HepG2 (cell line): ENCODE results near the gene E2F1. TPM values are rescaled to one million over a fixed set of nuclear protein-coding genes. Genes with fewer than 3 reads are reported as not detected.
A peak's percentile ranks its signal among the peaks of the same experiment; 100 is the strongest.

Experiments used
- ATAC-seq: fragments of 200-7000 bp; cut with Tn5 transposase; 3 replicates; pipeline ENCODE4 v1.9.1; 2020; ENCODE audit warnings: mild to moderate bottlenecking, moderate library complexity
- BruUV-seq: library from RNA; stranded (reverse); fragments of 400-500 nt; replicated peaks from 2 replicates; lab custom pipeline; 2021; lab: Mats Ljungman, UMichigan
- CTCF ChIA-PET: fragments of 300-600 bp; formaldehyde crosslinking; extraction: SDS; loops from one replicate; lab custom pipeline; 2021; ENCODE audit warnings: low total read pairs, inconsistent platforms, low intra/inter-chr PET ratio; lab: Yijun Ruan, JAX
- POLR2A ChIA-PET: fragments of 350-600 bp; sonication (Branson Sonifier 250); formaldehyde crosslinking; loops from one replicate; lab custom pipeline; 2020; ENCODE audit warnings: antibody characterized with exemption, inconsistent platforms; lab: Yijun Ruan, JAX
- DNase-seq: peaks from one replicate; pipeline ENCODE4 v3.0.0-alpha.2; 2015; ENCODE audit warnings: low spot score
- FAIRE-seq: peaks from 3 replicates; lab custom pipeline; 2011; peaks lifted over from hg19 to GRCh38; lab: Jason Lieb, UNC
- H2AFZ ChIP-seq: one replicate; pipeline ENCODE4 v1.6.1; 2011; ENCODE audit warnings: low read length, inconsistent platforms
- H3K27ac ChIP-seq: fragments of 300-600 bp; 3 replicates; pipeline ENCODE4 v1.8.0; 2011; ENCODE audit warnings: mixed run types, mild to moderate bottlenecking, mixed read lengths, low read length, inconsistent platforms; ENCODE audit not compliant: insufficient read depth; ENCODE audit errors: extremely low read length
- H3K27me3 ChIP-seq, 2 experiments: fragments of 200-600 bp in 1 of 2; 2 replicates in 1 of 2; 3 replicates in 1 of 2; pipeline versions ENCODE4 v1.6.0 to v1.8.0; 2011; ENCODE audit warnings: low read length in 2 of 2, mild to moderate bottlenecking in 2 of 2, moderate library complexity in 2 of 2, inconsistent platforms in 1 of 2; ENCODE audit not compliant: insufficient read depth in 2 of 2, control insufficient read depth in 1 of 2
- H3K36me3 ChIP-seq, 2 experiments: fragments of 200-600 bp in 1 of 2; replicated peaks in 1 of 2; 2 replicates in 1 of 2; 3 replicates in 1 of 2; pipeline versions ENCODE4 v1.5.1 to v1.8.0; 2011; ENCODE audit warnings: low read length in 2 of 2, inconsistent platforms in 1 of 2; ENCODE audit not compliant: insufficient read depth in 2 of 2, control insufficient read depth in 1 of 2
- H3K4me1 ChIP-seq: 2 replicates; pipeline ENCODE4 v1.5.1; 2012; ENCODE audit warnings: low read length, inconsistent platforms; ENCODE audit not compliant: insufficient read depth
- H3K4me2 ChIP-seq: 2 replicates; pipeline ENCODE4 v1.6.0; 2011; ENCODE audit warnings: low read depth, low read length, inconsistent platforms
- H3K4me3 ChIP-seq, 3 experiments: fragments of 200-600 bp in 1 of 3; sonication (generic), shearing (Covaris generic) in 1 of 3; replicated peaks in 1 of 3; 2 replicates each; pipeline ENCODE4 v1.5.1; 2011 to 2016; ENCODE audit warnings: low read length in 3 of 3, inconsistent platforms in 2 of 3, low read depth in 2 of 3, mild to moderate bottlenecking in 2 of 3, control low read depth in 1 of 3, mixed read lengths in 1 of 3; ENCODE audit not compliant: insufficient read depth in 1 of 3
- H3K79me2 ChIP-seq: one replicate; pipeline ENCODE4 v1.6.1; 2011; ENCODE audit warnings: low read length, inconsistent platforms; ENCODE audit not compliant: insufficient read depth
- H3K9ac ChIP-seq: 2 replicates; pipeline ENCODE4 v1.6.0; 2011; ENCODE audit warnings: mild to moderate bottlenecking, low read depth, low read length, inconsistent platforms; ENCODE audit not compliant: insufficient read depth
- H3K9me3 ChIP-seq: 2 replicates; pipeline ENCODE4 v1.5.1; 2012; ENCODE audit warnings: mild to moderate bottlenecking, low read length
- H4K20me1 ChIP-seq: 2 replicates; pipeline ENCODE4 v1.6.0; 2011; ENCODE audit warnings: inconsistent platforms, mild to moderate bottlenecking, low read length, moderate library complexity; ENCODE audit not compliant: insufficient read depth
- EP300 ChIP-seq, 3 experiments: sonication (generic) in 1 of 3; formaldehyde crosslinking in 1 of 3; IDR thresholded peaks; 2 replicates each; pipeline versions ENCODE4 v1.5.1 to v1.6.1; 2011 to 2020; ENCODE audit warnings: low read depth in 2 of 3, low read length in 2 of 3, borderline replicate concordance in 1 of 3, improper control_type of control experiment in 1 of 3, mild to moderate bottlenecking in 1 of 3, missing genetic modification reagents in 1 of 3, moderate library complexity in 1 of 3
- MIER2 ChIP-seq: IDR thresholded peaks from 2 replicates; pipeline ENCODE4 v1.6.1; 2016; ENCODE audit warnings: missing biosample characterization, missing genetic modification reagents
- PBX2 ChIP-seq: IDR thresholded peaks from 2 replicates; pipeline ENCODE4 v1.6.1; 2016; ENCODE audit warnings: control low read depth
- SIX1 ChIP-seq: sonication (generic); formaldehyde crosslinking; IDR thresholded peaks from 2 replicates; pipeline ENCODE4 v1.4.0; 2020; ENCODE audit warnings: missing genetic modification reagents, borderline replicate concordance
- ZIK1 ChIP-seq: sonication (generic); formaldehyde crosslinking; IDR thresholded peaks from 2 replicates; pipeline ENCODE4 v1.5.0; 2020; ENCODE audit warnings: mild to moderate bottlenecking, low read depth, missing genetic modification reagents, borderline replicate concordance
- ZNF646 ChIP-seq: sonication (generic); formaldehyde crosslinking; IDR thresholded peaks from 2 replicates; pipeline ENCODE4 v1.9.0; 2021; ENCODE audit warnings: mild to moderate bottlenecking, missing genetic modification reagents
- WGBS: methylation state at CpG from one replicate; pipeline ENCODE4 v1.1.6; 2017; ENCODE audit warnings: low lambda C conversion rate; 5-methylcytosine and 5-hydroxymethylcytosine counted together
- in situ Hi-C: cut with HindIII; loops from 2 replicates; pipeline ENCODE4 v1.10.0; 2017; ENCODE audit warnings: low pct_unique_long_range_greater_than_20kb; ENCODE audit not compliant: extremely low pct_ligation_motif_present
- intact Hi-C: fragments of 100-400 bp; cut with micrococcal nuclease; formaldehyde crosslinking; loops from one replicate; pipeline ENCODE4 v1.10.0; 2022; ENCODE audit not compliant: unreplicated experiment
- polyA plus RNA-seq, 8 experiments: library from polyadenylated mRNA; depleted of rRNA in 3 of 8; stranded (reverse) in 7 of 8; unstranded in 1 of 8; fragments of >200 nt; fragmentation: Illumina TruSeq in 4 of 8; extraction: Trizol in 4 of 8; gene quantifications; 2 replicates each; pipeline versions ENCODE4 v1.2.1 to v1.2.3, GENCODE V29; 2011 to 2016; ENCODE audit warnings: low read depth in 4 of 8, missing spikeins in 1 of 8, mixed read lengths in 1 of 8; ENCODE audit not compliant: insufficient read depth in 1 of 8
- total RNA-seq, 5 experiments: library from RNA; depleted of rRNA; stranded (reverse); fragments of >200 nt; fragmentation: Illumina TruSeq; extraction: Trizol; gene quantifications; 2 replicates each; pipeline ENCODE4 v1.2.3, GENCODE V29; 2016; ENCODE audit warnings: low read depth in 1 of 5
- TF ChIP-seq, protein P1 (sequence below): sonication (generic); formaldehyde crosslinking; IDR thresholded peaks from 2 replicates; pipeline ENCODE4 v1.4.0; 2020; ENCODE audit warnings: missing genetic modification reagents

E2F1 gene
- total and polyA plus RNA-seq, 2 of the 13 experiments (the other 11 are each of a cell fraction or from before 2014, with no cell fraction given), result 25.5 to 39.4 TPM

- TF ChIP-seq, protein P1, sequence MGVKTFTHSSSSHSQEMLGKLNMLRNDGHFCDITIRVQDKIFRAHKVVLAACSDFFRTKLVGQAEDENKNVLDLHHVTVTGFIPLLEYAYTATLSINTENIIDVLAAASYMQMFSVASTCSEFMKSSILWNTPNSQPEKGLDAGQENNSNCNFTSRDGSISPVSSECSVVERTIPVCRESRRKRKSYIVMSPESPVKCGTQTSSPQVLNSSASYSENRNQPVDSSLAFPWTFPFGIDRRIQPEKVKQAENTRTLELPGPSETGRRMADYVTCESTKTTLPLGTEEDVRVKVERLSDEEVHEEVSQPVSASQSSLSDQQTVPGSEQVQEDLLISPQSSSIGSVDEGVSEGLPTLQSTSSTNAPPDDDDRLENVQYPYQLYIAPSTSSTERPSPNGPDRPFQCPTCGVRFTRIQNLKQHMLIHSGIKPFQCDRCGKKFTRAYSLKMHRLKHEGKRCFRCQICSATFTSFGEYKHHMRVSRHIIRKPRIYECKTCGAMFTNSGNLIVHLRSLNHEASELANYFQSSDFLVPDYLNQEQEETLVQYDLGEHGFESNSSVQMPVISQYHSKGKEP (CRISPR knock-in tag), result no peak
- TF ChIP-seq SIX1 (CRISPR knock-in tag) (no peak), PBX2 (no peak), EP300 (IDR thresholded peaks at IDR 0.05; ENCODE audit: low read depth in 2 of 2, low read length in 2 of 2) (0 out of 4 replicates have a peak, but pooled peaks of 1 of the 2 experiments have one; percentile 32), EP300 (CRISPR knock-in tag; IDR thresholded peaks at IDR 0.05; ENCODE audit: borderline replicate concordance) (no peak; the same call in 1 of the 2 replicates)
Observed at GRCh38 chr20:33663161-33664084, 22.8 kb downstream of the E2F1 start (continued).

- Histone ChIP-seq H3K4me2 (peak within 1 kb of the TSS; percentile 98), H3K4me1 (peaks cover 28% of the 10 kb centered on the region), H3K4me3 (peak within 1 kb of the TSS; percentile 77 to 88 (median 87)), H3K36me3 (peaks cover 39 to 42% of the 10 kb centered on the region in 2 experiments), H2AFZ (no peak within 1 kb of the TSS), H3K27me3 (no peaks in the 10 kb centered on the region; a peak in 1 of 5 replicates), H3K27ac (peak within 1 kb of the TSS; percentile 65), H3K9ac (peak within 1 kb of the TSS; percentile 80), H3K9me3 (no peaks in the 10 kb centered on the region), H3K79me2 (peaks cover 8% of the 10 kb centered on the region), H4K20me1 (no peaks in the 10 kb centered on the region)
- POLR2A ChIA-PET, result interaction anchor here (2.0 kb wide), 1 partner anchor 8 kb away, joined by 24 read pairs; no protein-coding TSS in a partner anchor
- 98% methylated on average over 10 of the region's 10 CpGs for WGBS
- DNase-seq, result no peak
- no TSS peak for BruUV-seq
- CTCF ChIA-PET, result no interaction called here
- intact Hi-C loops (loop anchor here (5.0 kb wide), 1 partner anchor 260 kb away; the partner anchor contains the start of gene CDK5RAP1), in situ Hi-C loops (no loop called here)
- ATAC-seq, result no peak
- no peak for FAIRE-seq
- TF ChIP-seq MIER2 (no peak), ZIK1 (0 out of 2 replicates have a peak, but pooled peaks have one; percentile 10), ZNF646 (no peak)
Observed at GRCh38 chr20:33662172-33662571, 24.0 kb downstream of the E2F1 start, which contains the start of gene C20orf144. C20orf144 (plus strand) TSS chr20:33662327; CDS start chr20:33662346, 19 bp downstream.
